GM10266 (cell line): Measurements from ENCODE around the gene CD274.
"Not testable (repeated sequence)": the region's sequence is repeated elsewhere in the genome, so short reads cannot be mapped to it uniquely, and the experiment has no call there.

ENCODE experiments used
- DNase-seq: peaks from one replicate; pipeline ENCODE4 v3.0.0; 2012; ENCODE audit errors: extremely low spot score
- CTCF ChIP-seq: IDR thresholded peaks from 2 replicates; pipeline ENCODE4 v1.5.1; 2012; ENCODE audit warnings: mild to moderate bottlenecking, low read depth; ENCODE audit not compliant: control insufficient read depth, insufficient read depth; ENCODE audit errors: missing control alignments

The CD274 gene

GRCh38 chr9:5488221-5489008 lies 38.1 kb downstream of the CD274 start:
- no peak for DNase-seq
- no peak for TF ChIP-seq CTCF

- TF ChIP-seq CTCF = no peak
- DNase-seq = no peak
These were observed 39.5 kb downstream of the CD274 start for GRCh38 chr9:5489630-5490490.

- DNase-seq = no peak
- TF ChIP-seq CTCF = no peak
These were observed 42.8 kb downstream of the CD274 start for GRCh38 chr9:5492965-5493678.

- no peak for TF ChIP-seq CTCF
- DNase-seq = peak; percentile 69
These were observed 43.6 kb downstream of the CD274 start for GRCh38 chr9:5493679-5494511.

- not testable (repeated sequence) for DNase-seq
These were observed 44.4 kb downstream of the CD274 start for GRCh38 chr9:5494765-5495164.

GRCh38 chr9:5499157-5499556 lies 48.8 kb downstream of the CD274 start:
- DNase-seq = no peak
- no peak for TF ChIP-seq CTCF

GRCh38 chr9:5499889-5500398 lies 49.6 kb downstream of the CD274 start:
- no peak for TF ChIP-seq CTCF
- DNase-seq = no peak
